Panc1 (cell line): ENCODE data around the gene PRCC. TPM values are rescaled to one million over a fixed set of nuclear protein-coding genes. Genes with fewer than 3 reads are reported as not detected.

Source experiments
- ATAC-seq: fragments of 200-7000 bp; cut with Tn5 transposase; 2 replicates; pipeline ENCODE4 v1.9.1; 2020; ENCODE audit warnings: mild to moderate bottlenecking, moderate library complexity
- BruUV-seq: library from RNA; stranded (reverse); fragments of 400-500 nt; replicated peaks from 2 replicates; lab custom pipeline; 2021; lab: Mats Ljungman, UMichigan
- CTCF ChIA-PET: fragments of 300-600 bp; sonication (Branson Sonifier 250); formaldehyde crosslinking; loops from one replicate; lab custom pipeline; 2022; ENCODE audit warnings: antibody characterized with exemption; lab: Charles Lee
- POLR2A ChIA-PET: fragments of 300-600 bp; sonication (Branson Sonifier 250); formaldehyde crosslinking; loops from one replicate; lab custom pipeline; 2022; ENCODE audit warnings: antibody characterized with exemption; lab: Charles Lee
- DNase-seq: peaks from one replicate; pipeline ENCODE4 v3.0.0-alpha.2; 2010; ENCODE audit warnings: low read depth, low spot score
- H3K27ac ChIP-seq: 2 replicates; pipeline ENCODE4 v1.5.1; 2011; ENCODE audit warnings: mild to moderate bottlenecking, low read length, inconsistent platforms
- H3K27me3 ChIP-seq: fragments of 200-500 bp; sonication (Bioruptor generic); 2 replicates; pipeline ENCODE4 v1.6.0; 2014; ENCODE audit warnings: low read length, inconsistent platforms; ENCODE audit not compliant: control insufficient read depth, insufficient read depth
- H3K36me3 ChIP-seq: fragments of 200-500 bp; sonication (Bioruptor generic); 2 replicates; pipeline ENCODE4 v1.5.1; 2014; ENCODE audit warnings: inconsistent platforms, mild to moderate bottlenecking, low read length, moderate library complexity; ENCODE audit not compliant: control insufficient read depth, insufficient read depth
- H3K4me1 ChIP-seq: 2 replicates; pipeline ENCODE4 v1.5.1; 2011; ENCODE audit warnings: inconsistent platforms, mild to moderate bottlenecking, low read length, moderate library complexity; ENCODE audit not compliant: control insufficient read depth, insufficient read depth
- H3K4me3 ChIP-seq, 2 experiments: 2 replicates each; pipeline ENCODE4 v1.5.1; 2011 to 2012; ENCODE audit warnings: low read depth in 2 of 2, low read length in 2 of 2, mild to moderate bottlenecking in 2 of 2, inconsistent platforms in 1 of 2, moderate library complexity in 1 of 2
- H3K9me3 ChIP-seq: fragments of 200-500 bp; sonication (Bioruptor generic); 2 replicates; pipeline ENCODE4 v1.5.1; 2014; ENCODE audit warnings: low read depth, mild to moderate bottlenecking, inconsistent platforms, low read length, moderate library complexity; ENCODE audit not compliant: control insufficient read depth, insufficient read depth
- CTCF ChIP-seq: fragments of 450-650 bp; IDR thresholded peaks from 2 replicates; pipeline ENCODE4 v1.5.1; 2017; ENCODE audit warnings: mild to moderate bottlenecking
- POLR2AphosphoS5 ChIP-seq: IDR thresholded peaks from 2 replicates; pipeline ENCODE4 v1.6.1; 2012; ENCODE audit warnings: mild to moderate bottlenecking, low read depth, low read length, moderate library complexity
- REST ChIP-seq, 2 experiments: IDR thresholded peaks; 2 replicates each; pipeline ENCODE4 v1.6.1; 2011 to 2012; ENCODE audit warnings: low read depth in 2 of 2, control low read depth in 1 of 2, low read length in 1 of 2, mild to moderate bottlenecking in 1 of 2, moderate library complexity in 1 of 2; ENCODE audit not compliant: insufficient read depth in 1 of 2
- SIN3A ChIP-seq: IDR thresholded peaks from 2 replicates; pipeline ENCODE4 v1.6.1; 2012; ENCODE audit warnings: low read depth, mild to moderate bottlenecking, low read length, moderate library complexity, borderline replicate concordance; ENCODE audit not compliant: insufficient read depth
- TCF7L2 ChIP-seq: IDR thresholded peaks from 2 replicates; pipeline ENCODE4 v1.6.1; 2011; ENCODE audit warnings: mild to moderate bottlenecking, low read depth, low read length, inconsistent platforms
- in situ Hi-C: cut with HindIII; loops from 2 replicates; pipeline ENCODE4 v1.10.0; 2016; ENCODE audit warnings: low sequenced_read_pairs, low pct_unique_long_range_greater_than_20kb
- intact Hi-C: fragments of 100-400 bp; cut with micrococcal nuclease; formaldehyde crosslinking; loops from one replicate; pipeline ENCODE4 v1.10.0; 2022; ENCODE audit not compliant: unreplicated experiment
- total RNA-seq: library from RNA; stranded (reverse); gene quantifications from one replicate; pipeline ENCODE4 v1.2.1, GENCODE V29; 2021; ENCODE audit not compliant: unreplicated experiment

Gene PRCC
- total RNA-seq, 1 experiment from 2014 or later: 78.5 TPM

- intact Hi-C loops: loop anchor here (2.0 kb wide), 1 partner anchor 59 kb away; the partner anchor contains the start of gene NTRK1
- in situ Hi-C loops: no loop called here
- H3K36me3 ChIP-seq: peaks cover 16% of the 10 kb centered on the region; the same call in 1 of the 2 replicates
- TF ChIP-seq SIN3A (no peak), TCF7L2 (no peak), REST (IDR thresholded peaks at IDR 0.05; ENCODE audit: insufficient read depth in 1 of 2, low read depth in 2 of 2, low read length in 1 of 2) (no peak), CTCF (no peak), POLR2AphosphoS5 (no peak)
- no TSS peak for BruUV-seq
- H3K27me3 ChIP-seq: no peaks in the 10 kb centered on the region
- no peak for ATAC-seq
- no peak for DNase-seq
- H3K27ac ChIP-seq: no peak overlapping the region
- H3K4me3 ChIP-seq: no peak overlapping the region
- no peaks in the 10 kb centered on the region for H3K4me1 ChIP-seq
- no peaks in the 10 kb centered on the region for H3K9me3 ChIP-seq
- ChIA-PET CTCF (interaction anchor here (1.0 to 2.3 kb wide), 3 partner anchors 59 to 112 kb away, joined by 4 to 7 read pairs (median 4); partner anchors contain the start of gene NTRK1), POLR2A (interaction anchor here (1.0 kb wide), 1 partner anchor 55 kb away, joined by 3 read pairs; no protein-coding TSS in a partner anchor)
Observed at GRCh38 chr1:156801409-156802121, 34.2 kb downstream of the PRCC start.

GRCh38 chr1:156802421-156802935 lies 35.1 kb downstream of the PRCC start:
- no TSS peak for BruUV-seq
- Histone ChIP-seq H3K4me3 (no peak overlapping the region), H3K4me1 (no peaks in the 10 kb centered on the region), H3K36me3 (peaks cover 10% of the 10 kb centered on the region; the same call in 1 of the 2 replicates), H3K27ac (no peak overlapping the region), H3K27me3 (no peaks in the 10 kb centered on the region), H3K9me3 (no peaks in the 10 kb centered on the region)
- no peak for DNase-seq
- POLR2A ChIA-PET: interaction anchor here (0.7 kb wide), 1 partner anchor 209 kb away, joined by 3 read pairs; no protein-coding TSS in a partner anchor
- in situ Hi-C loops: no loop called here
- no peak for TF ChIP-seq CTCF
- intact Hi-C loops: no loop called here
- CTCF ChIA-PET: interaction anchor here (1.2 kb wide), 1 partner anchor 88 kb away, joined by 4 read pairs; no protein-coding TSS in a partner anchor
- no peak for ATAC-seq
